Activated T-helper 2 cell treated with anti-CD3 and anti-CD28 coated beads, Interferon-gamma antibody, Interleukin-2, Interleukin-4, amounts not matched to agents 10 μg/mL and 5 μg/mL and 100 μg/mL, durations not matched to agents 14 hours and 24 hours and 36 hours (primary cell): ENCODE measurements around the gene SLC23A1. TPM values are rescaled to one million over a fixed set of nuclear protein-coding genes. Genes with fewer than 3 reads are reported as not detected.

Experiments
- DNase-seq: peaks from one replicate; pipeline ENCODE4 v3.0.0; 2021; ENCODE audit warnings: low spot score
- H3K27ac Mint-ChIP-seq: one replicate; pipeline ENCODE4 v1.8.0; 2021; ENCODE audit warnings: mixed read lengths
- H3K27me3 Mint-ChIP-seq: one replicate; pipeline ENCODE4 v1.8.0; 2021; ENCODE audit warnings: low read depth, mixed read lengths
- H3K36me3 Mint-ChIP-seq: one replicate; pipeline ENCODE4 v1.8.0; 2021; ENCODE audit warnings: low read depth, mixed read lengths
- H3K4me1 Mint-ChIP-seq: one replicate; pipeline ENCODE4 v1.8.0; 2021; ENCODE audit warnings: low read depth, mixed read lengths
- H3K4me3 Mint-ChIP-seq: one replicate; pipeline ENCODE4 v1.8.0; 2021; ENCODE audit warnings: low read depth, mild to moderate bottlenecking, moderate library complexity, mixed read lengths
- H3K9me3 Mint-ChIP-seq: one replicate; pipeline ENCODE4 v1.8.0; 2021; ENCODE audit warnings: mixed read lengths
- intact Hi-C: fragments of 100-400 bp; cut with micrococcal nuclease; formaldehyde crosslinking; loops from one replicate; pipeline ENCODE4 v1.15.1; 2023
- total RNA-seq: library from RNA; stranded (reverse); gene quantifications from 2 replicates; pipeline ENCODE4 v1.2.3, GENCODE V29; 2022

Gene SLC23A1
- total RNA-seq, 1 donor from 2014 or later: 4.2 TPM

- Mint-ChIP-seq H3K27ac (peak within 1 kb of the TSS; percentile 98), H3K36me3 (peaks cover 20% of the 10 kb centered on the region), H3K9me3 (no peaks in the 10 kb centered on the region), H3K27me3 (no peaks in the 10 kb centered on the region), H3K4me3 (peak within 1 kb of the TSS; percentile 93), H3K4me1 (peaks cover 27% of the 10 kb centered on the region)
- intact Hi-C loops: loop anchor here (1.0 kb wide), 2 partner anchors 48 to 49 kb away; partner anchors contain the start of gene MATR3
- peak; percentile 97 for DNase-seq
Measured at GRCh38 chr5:139341689-139342422, 41.2 kb downstream of the SLC23A1 start, which contains the start of gene PAIP2. Gene PAIP2, plus strand, starts transcription at chr5:139341854. Its CDS starts 21,931 bp downstream, at chr5:139363785.

DNA sequence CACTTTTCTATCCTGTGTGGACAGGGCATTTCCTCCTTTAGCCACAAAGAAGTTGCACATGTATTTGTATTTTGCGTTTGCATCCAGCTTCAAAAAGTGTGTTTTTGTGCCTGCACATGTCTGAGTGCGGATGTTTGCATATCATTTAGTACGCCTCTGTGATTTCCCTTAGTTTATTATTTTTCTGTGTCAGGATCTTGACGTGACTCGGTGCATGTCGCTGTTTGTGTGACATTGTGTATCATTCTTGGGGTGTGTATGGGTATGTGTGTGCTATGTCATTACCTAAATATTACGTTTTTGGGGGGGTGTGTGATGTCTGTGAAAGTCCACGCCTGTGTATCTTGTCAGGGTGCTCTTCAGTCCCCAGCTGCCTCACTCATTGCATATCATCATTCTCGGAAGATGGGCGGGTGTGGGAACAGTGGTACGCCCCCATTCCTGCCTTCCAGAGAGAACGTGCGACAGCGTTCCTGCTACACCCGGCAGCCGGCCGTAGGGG, 41.9 kb downstream of the SLC23A1 start:
- peaks cover 27% of the 10 kb centered on the region for H3K4me1 Mint-ChIP-seq
- H3K36me3 Mint-ChIP-seq: peaks cover 18% of the 10 kb centered on the region
- no peaks in the 10 kb centered on the region for H3K9me3 Mint-ChIP-seq
- H3K4me3 Mint-ChIP-seq: peak overlapping the region; percentile 93
- H3K27ac Mint-ChIP-seq: peak overlapping the region; percentile 98
- H3K27me3 Mint-ChIP-seq: no peaks in the 10 kb centered on the region
- DNase-seq: no peak
- intact Hi-C loops: loop anchor here (1.0 kb wide), 1 partner anchor 48 kb away; the partner anchor contains the start of gene MATR3

DNA sequence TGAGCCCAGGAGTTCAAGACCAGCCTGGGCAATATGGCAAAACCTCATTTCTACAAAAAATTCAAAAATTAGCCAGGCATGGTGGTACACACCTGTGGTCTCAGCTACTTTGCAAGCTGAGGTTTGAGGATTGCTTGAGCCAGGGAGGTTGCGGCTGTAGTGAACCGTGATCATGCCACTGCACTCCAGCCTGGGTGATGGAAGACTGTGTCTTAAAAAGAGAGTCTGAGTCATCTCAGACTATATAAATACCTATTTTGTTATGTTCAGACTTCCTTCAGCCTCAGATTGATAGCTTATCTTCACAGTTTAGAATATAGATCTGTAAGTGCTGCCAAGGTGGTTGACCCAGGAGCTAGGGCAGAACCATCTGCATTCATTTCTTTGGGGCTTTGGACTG, 43.0 kb downstream of the SLC23A1 start:
- intact Hi-C loops: no loop called here
- Mint-ChIP-seq H3K4me1 (peaks cover 28% of the 10 kb centered on the region), H3K27ac (no peak overlapping the region), H3K36me3 (peaks cover 10% of the 10 kb centered on the region), H3K9me3 (no peaks in the 10 kb centered on the region), H3K27me3 (no peaks in the 10 kb centered on the region), H3K4me3 (no peak overlapping the region)
- DNase-seq: no peak

DNA sequence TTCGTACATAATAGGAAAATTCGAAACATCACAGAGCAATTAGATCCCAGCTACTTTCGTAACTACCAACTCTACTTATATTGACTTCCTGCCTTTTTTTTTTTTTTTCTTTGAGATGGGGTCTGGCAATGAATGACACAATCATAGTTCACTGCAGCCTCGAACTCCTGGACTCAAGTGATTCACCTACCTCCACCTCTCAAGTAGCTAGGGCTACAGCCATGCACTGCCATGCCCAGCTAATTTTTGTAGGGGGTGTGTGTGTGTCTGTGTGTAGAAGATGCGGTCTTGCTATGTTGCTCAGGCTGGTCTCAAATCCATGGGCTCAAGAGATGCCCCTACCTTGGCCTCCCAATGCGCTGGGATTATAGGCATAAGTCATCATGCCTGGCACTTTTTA, 47.3 kb downstream of the SLC23A1 start:
- H3K4me3 Mint-ChIP-seq: no peak overlapping the region
- H3K9me3 Mint-ChIP-seq: no peaks in the 10 kb centered on the region
- H3K27me3 Mint-ChIP-seq: no peaks in the 10 kb centered on the region
- intact Hi-C loops: no loop called here
- DNase-seq: no peak
- H3K36me3 Mint-ChIP-seq: peaks cover 24% of the 10 kb centered on the region
- H3K27ac Mint-ChIP-seq: no peak overlapping the region
- peaks cover 4% of the 10 kb centered on the region for H3K4me1 Mint-ChIP-seq

Other genes starting within 250 kb of the SLC23A1 start
- gene SIL1, start 184.9 kb downstream of the SLC23A1 start, total RNA-seq: 31.1 and 37.8 TPM in 2 replicates
- 259 TPM in 2 replicates for gene MATR3, start 89.6 kb downstream of the SLC23A1 start, total RNA-seq
- 98.2 and 107 TPM in 2 replicates for gene PAIP2, start 41.4 kb downstream of the SLC23A1 start, total RNA-seq
- 48.3 and 53.6 TPM in 2 replicates for gene MZB1, start 6.6 kb upstream of the SLC23A1 start, total RNA-seq
- gene PROB1, start 11.8 kb upstream of the SLC23A1 start, total RNA-seq: 7.7 and 8.3 TPM in 2 replicates
- 4.7 and 4.8 TPM in 2 replicates for gene SPATA24, start 20.8 kb upstream of the SLC23A1 start, total RNA-seq
- gene DNAJC18, start 56.2 kb upstream of the SLC23A1 start, total RNA-seq: 29.8 and 35.8 TPM in 2 replicates
- 1.0 and 1.7 TPM in 2 replicates for gene ECSCR, start 79.4 kb upstream of the SLC23A1 start, total RNA-seq
- 0.23 and 0.25 TPM in 2 replicates for gene SMIM33, start 87.7 kb upstream of the SLC23A1 start, total RNA-seq
- gene STING1, start 99.5 kb upstream of the SLC23A1 start, total RNA-seq: 167 and 169 TPM in 2 replicates
- 249 and 262 TPM in 2 replicates for gene UBE2D2, start 178.0 kb upstream of the SLC23A1 start, total RNA-seq